Measurements from ENCODE around the gene FMN2.

Gene FMN2

GRCh38 chr1:240282061-240282830 lies 190.6 kb downstream of the FMN2 start:
- TF ChIP-seq FOXP2 (optimal IDR thresholded peaks at IDR 0.05; ENCODE audit: borderline replicate concordance, extremely low read depth, extremely low read length, insufficient read depth), result no peak
- no peak for TF ChIP-seq POLR2AphosphoS5 (IDR thresholded peaks at IDR 0.05; ENCODE audit: low read depth, low read length)
- no peak for TF ChIP-seq REST (IDR thresholded peaks at IDR 0.05; ENCODE audit: insufficient read depth in 1 of 2, low read depth in 2 of 2, low read length in 2 of 2)
- no peak for TF ChIP-seq SIN3A (IDR thresholded peaks at IDR 0.05; ENCODE audit: borderline replicate concordance, insufficient read depth, low read length)
- no peak for TF ChIP-seq TAF1 (IDR thresholded peaks at IDR 0.05; ENCODE audit: borderline replicate concordance, insufficient read depth, low read length)

GRCh38 chr1:240284656-240285414 lies 193.2 kb downstream of the FMN2 start:
- TF ChIP-seq REST (IDR thresholded peaks at IDR 0.05; ENCODE audit: insufficient read depth in 1 of 2, low read depth in 2 of 2, low read length in 2 of 2) (no peak), FOXP2 (optimal IDR thresholded peaks at IDR 0.05; ENCODE audit: borderline replicate concordance, extremely low read depth, extremely low read length, insufficient read depth) (no peak), TAF1 (IDR thresholded peaks at IDR 0.05; ENCODE audit: borderline replicate concordance, insufficient read depth, low read length) (no peak), POLR2AphosphoS5 (IDR thresholded peaks at IDR 0.05; ENCODE audit: low read depth, low read length) (no peak)

GRCh38 chr1:240285540-240285939 lies 193.9 kb downstream of the FMN2 start:
- TF ChIP-seq FOXP2 (optimal IDR thresholded peaks at IDR 0.05; ENCODE audit: borderline replicate concordance, extremely low read depth, extremely low read length, insufficient read depth), result no peak
- TF ChIP-seq REST (IDR thresholded peaks at IDR 0.05; ENCODE audit: insufficient read depth in 1 of 2, low read depth in 2 of 2, low read length in 2 of 2), result no peak
- no peak for TF ChIP-seq SIN3A (IDR thresholded peaks at IDR 0.05; ENCODE audit: borderline replicate concordance, insufficient read depth, low read length)
- no peak for TF ChIP-seq TAF1 (IDR thresholded peaks at IDR 0.05; ENCODE audit: borderline replicate concordance, insufficient read depth, low read length)
- TF ChIP-seq POLR2AphosphoS5 (IDR thresholded peaks at IDR 0.05; ENCODE audit: low read depth, low read length), result no peak

GRCh38 chr1:240287722-240288121 lies 196.0 kb downstream of the FMN2 start:
- TF ChIP-seq SIN3A (IDR thresholded peaks at IDR 0.05; ENCODE audit: borderline replicate concordance, insufficient read depth, low read length) (no peak), TAF1 (IDR thresholded peaks at IDR 0.05; ENCODE audit: borderline replicate concordance, insufficient read depth, low read length) (no peak), FOXP2 (optimal IDR thresholded peaks at IDR 0.05; ENCODE audit: borderline replicate concordance, extremely low read depth, extremely low read length, insufficient read depth) (no peak), REST (IDR thresholded peaks at IDR 0.05; ENCODE audit: insufficient read depth in 1 of 2, low read depth in 2 of 2, low read length in 2 of 2) (no peak), POLR2AphosphoS5 (IDR thresholded peaks at IDR 0.05; ENCODE audit: low read depth, low read length) (no peak)

All from PFSK-1 (cell line).